Skeletal muscle satellite cell (primary cell): ENCODE results near the gene IL17REL.

Source experiments
- H3K27me3 ChIP-seq: 2 replicates; pipeline ENCODE4 v1.7.0; 2013; ENCODE audit warnings: low read length; ENCODE audit not compliant: control insufficient read depth, insufficient read depth
- H3K36me3 ChIP-seq: 2 replicates; pipeline ENCODE4 v1.7.0; 2013; ENCODE audit warnings: mild to moderate bottlenecking, control low read depth, low read length; ENCODE audit not compliant: insufficient read depth
- H3K4me1 ChIP-seq: 2 replicates; pipeline ENCODE4 v1.7.0; 2013; ENCODE audit warnings: low read length; ENCODE audit not compliant: control insufficient read depth, insufficient read depth
- H3K4me2 ChIP-seq: 2 replicates; pipeline ENCODE4 v1.7.0; 2013; ENCODE audit warnings: mild to moderate bottlenecking, low read length
- H3K4me3 ChIP-seq: 2 replicates; pipeline ENCODE4 v1.7.0; 2013; ENCODE audit warnings: low read length
- H3K9ac ChIP-seq: 2 replicates; pipeline ENCODE4 v1.7.0; 2013; ENCODE audit warnings: mild to moderate bottlenecking, low read depth, low read length, moderate library complexity
- H3K9me3 ChIP-seq: replicated peaks from 2 replicates; pipeline ENCODE4 v1.7.0; 2013; ENCODE audit warnings: mild to moderate bottlenecking, control low read depth, low read length

The IL17REL gene

DNA sequence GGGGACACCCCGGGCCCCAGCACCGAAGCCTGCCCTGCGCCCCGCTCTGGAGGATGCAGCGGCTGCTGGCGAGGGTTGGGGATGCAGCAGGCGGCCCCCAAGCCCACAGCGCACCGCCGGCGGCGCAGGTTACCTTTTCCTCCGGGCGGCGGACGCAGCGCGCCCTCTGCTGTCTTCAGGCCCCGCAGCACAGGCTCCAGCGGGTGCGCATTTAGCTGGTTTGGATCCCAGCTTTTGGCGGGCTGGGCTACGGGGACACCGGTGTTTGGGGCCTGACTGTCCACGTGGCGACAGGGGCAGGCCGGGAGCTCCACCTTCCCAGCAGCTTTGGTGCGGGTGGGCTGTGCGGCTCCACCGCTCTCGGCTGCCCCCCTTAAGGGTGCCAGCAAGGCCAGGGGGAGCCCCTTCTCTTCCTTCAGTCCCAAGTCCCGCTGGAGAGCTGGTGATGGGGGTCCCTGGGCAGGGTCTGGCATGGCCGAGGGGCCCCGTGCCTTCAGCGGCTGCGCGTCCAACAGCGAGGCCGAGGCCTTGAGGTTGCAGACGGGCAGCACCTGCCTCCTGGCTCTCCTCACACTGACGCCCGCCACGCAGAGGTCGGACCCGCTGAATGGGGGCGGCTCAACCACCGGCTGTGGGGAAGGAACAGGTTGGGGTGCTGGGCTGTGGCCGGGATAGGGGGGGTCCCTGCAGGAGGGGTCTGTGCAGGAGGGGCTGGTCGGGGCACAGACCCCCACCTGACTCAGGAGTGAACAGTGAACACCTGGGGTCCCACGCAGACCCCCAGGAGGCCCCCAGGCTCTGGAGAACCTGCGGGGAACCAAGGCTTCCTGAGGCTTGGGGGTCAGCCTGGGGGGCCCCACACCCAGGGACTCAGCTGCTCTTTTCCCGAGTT lies 18.0 kb upstream of the IL17REL start:
- H3K4me2 ChIP-seq = peak overlapping the region; percentile 29
- no peak overlapping the region for H3K9ac ChIP-seq
- peaks cover 38% of the 10 kb centered on the region for H3K27me3 ChIP-seq
- peaks cover 7% of the 10 kb centered on the region for H3K4me1 ChIP-seq
- no peaks in the 10 kb centered on the region for H3K36me3 ChIP-seq
- no peak overlapping the region for H3K4me3 ChIP-seq
- H3K9me3 ChIP-seq = no peaks in the 10 kb centered on the region

DNA sequence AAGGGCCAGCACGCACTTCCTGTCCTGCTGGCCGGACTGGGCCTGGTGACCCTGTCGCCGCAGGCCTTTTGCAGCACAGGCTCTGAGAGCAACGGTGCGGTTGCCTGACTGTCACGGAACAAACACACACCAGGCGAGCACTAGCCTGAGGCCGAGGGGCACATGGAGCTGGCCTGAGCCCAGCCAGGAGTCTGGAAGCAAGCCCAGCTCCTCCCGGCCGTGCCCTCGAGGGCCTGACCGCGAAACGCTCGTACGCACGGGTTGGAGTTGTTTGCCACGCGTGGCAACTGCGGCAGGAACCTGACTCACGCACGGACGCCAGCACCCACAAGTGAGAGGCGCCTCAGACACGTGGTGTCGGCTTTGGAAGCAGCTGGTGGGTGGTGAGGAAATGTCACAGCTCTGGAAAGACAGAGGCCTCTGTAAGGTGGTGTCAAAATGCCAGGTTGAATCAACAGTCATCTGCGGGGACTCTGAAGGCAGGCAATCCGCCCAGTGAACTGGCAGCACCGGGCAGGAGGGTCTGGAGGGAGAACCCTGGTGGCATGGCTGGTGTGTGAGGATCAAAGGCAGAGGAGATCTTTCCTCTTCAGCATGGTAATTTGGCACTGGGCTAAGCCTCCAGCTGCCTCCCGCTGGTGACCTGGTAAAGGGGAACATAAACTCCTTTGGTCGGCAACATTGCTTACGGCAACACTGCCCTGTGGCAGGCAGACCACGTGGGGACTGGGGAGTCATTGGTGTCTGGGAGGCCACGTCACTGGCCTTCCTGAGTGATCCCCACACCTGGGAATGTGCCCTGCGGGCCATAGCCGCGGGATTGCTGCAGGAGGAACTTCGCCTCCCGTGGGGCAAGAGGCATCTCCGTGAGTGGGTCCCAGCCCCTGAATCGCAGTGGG lies 15.3 kb upstream of the IL17REL start:
- peaks cover 7% of the 10 kb centered on the region for H3K4me1 ChIP-seq
- H3K4me3 ChIP-seq = no peak overlapping the region
- no peaks in the 10 kb centered on the region for H3K36me3 ChIP-seq
- H3K9me3 ChIP-seq = no peaks in the 10 kb centered on the region
- H3K9ac ChIP-seq = no peak overlapping the region
- H3K27me3 ChIP-seq = peaks cover 22% of the 10 kb centered on the region
- no peak overlapping the region for H3K4me2 ChIP-seq

GRCh38 chr22:50025993-50026392 lies 13.4 kb upstream of the IL17REL start:
- H3K27me3 ChIP-seq = peaks cover 6% of the 10 kb centered on the region
- H3K4me3 ChIP-seq = no peak overlapping the region
- H3K9ac ChIP-seq = no peak overlapping the region
- no peak overlapping the region for H3K4me2 ChIP-seq
- peaks cover 7% of the 10 kb centered on the region for H3K4me1 ChIP-seq
- no peaks in the 10 kb centered on the region for H3K9me3 ChIP-seq
- H3K36me3 ChIP-seq = no peaks in the 10 kb centered on the region

DNA sequence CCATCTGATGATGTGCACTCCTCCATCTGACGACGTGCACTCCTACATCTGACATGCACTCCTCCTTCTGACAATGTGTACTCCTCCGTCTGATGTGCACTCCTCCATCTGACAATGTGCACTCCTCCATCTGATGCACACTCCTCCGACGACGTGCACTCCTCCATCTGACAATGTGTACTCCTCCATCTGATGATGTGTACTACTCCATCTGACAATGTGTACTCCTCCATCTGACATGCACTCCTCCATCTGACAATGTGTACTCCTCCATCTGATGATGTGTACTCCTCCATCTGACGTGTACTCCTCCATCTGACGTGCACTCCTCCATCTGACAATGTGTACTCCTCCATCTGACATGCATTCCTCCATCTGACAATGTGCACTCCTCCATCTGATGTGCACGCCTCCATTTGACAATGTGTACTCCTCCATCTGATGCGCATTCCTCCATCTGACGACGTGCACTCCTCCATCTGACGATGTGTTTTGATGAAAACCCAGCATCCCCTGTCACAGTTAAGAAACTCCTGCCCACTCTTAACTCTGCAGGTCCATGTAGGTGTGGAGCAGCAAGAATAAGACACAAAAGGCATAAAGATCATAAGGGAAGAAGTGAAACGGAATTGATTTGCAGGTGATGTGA lies 9.7 kb upstream of the IL17REL start:
- Histone ChIP-seq H3K4me2 (no peak overlapping the region), H3K27me3 (peaks cover 31% of the 10 kb centered on the region), H3K36me3 (no peaks in the 10 kb centered on the region), H3K9ac (no peak overlapping the region), H3K9me3 (no peaks in the 10 kb centered on the region), H3K4me3 (no peak overlapping the region), H3K4me1 (peaks cover under 1% of the 10 kb centered on the region)

- Histone ChIP-seq H3K4me2 (no peak overlapping the region), H3K27me3 (peaks cover 40% of the 10 kb centered on the region), H3K4me3 (no peak overlapping the region), H3K36me3 (no peaks in the 10 kb centered on the region), H3K4me1 (peaks cover 12% of the 10 kb centered on the region), H3K9ac (no peak overlapping the region), H3K9me3 (no peaks in the 10 kb centered on the region)
Observed at GRCh38 chr22:50020606-50021005, 8.0 kb upstream of the IL17REL start.

DNA sequence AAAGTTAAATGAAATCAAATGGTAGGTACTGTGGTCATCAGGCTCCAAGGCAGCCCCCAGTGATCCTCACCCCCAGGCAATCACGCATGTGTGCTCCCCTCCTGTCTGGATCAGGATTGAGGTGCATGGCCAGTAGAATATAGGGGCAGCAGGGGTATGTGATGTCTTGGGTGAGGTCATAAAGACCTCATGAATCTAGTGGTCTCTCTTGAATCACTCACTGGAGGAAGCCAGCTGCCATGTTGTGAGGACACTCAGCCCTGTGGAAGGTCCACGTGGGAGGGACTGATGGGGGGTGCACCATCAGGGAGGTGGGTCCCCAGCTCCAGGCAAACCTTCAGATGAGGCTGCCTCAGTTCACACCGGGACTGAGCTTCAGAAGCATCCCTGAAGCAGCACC lies 6.8 kb upstream of the IL17REL start:
- Histone ChIP-seq H3K36me3 (no peaks in the 10 kb centered on the region), H3K4me1 (peaks cover 17% of the 10 kb centered on the region), H3K4me3 (no peak overlapping the region), H3K4me2 (no peak overlapping the region), H3K9ac (no peak overlapping the region), H3K27me3 (peaks cover 46% of the 10 kb centered on the region), H3K9me3 (no peaks in the 10 kb centered on the region)

GRCh38 chr22:50018608-50019285 lies 6.2 kb upstream of the IL17REL start:
- Histone ChIP-seq H3K36me3 (no peaks in the 10 kb centered on the region), H3K4me1 (peaks cover 17% of the 10 kb centered on the region), H3K9ac (no peak overlapping the region), H3K9me3 (no peaks in the 10 kb centered on the region), H3K4me3 (no peak overlapping the region), H3K27me3 (peaks cover 52% of the 10 kb centered on the region), H3K4me2 (no peak overlapping the region)

DNA sequence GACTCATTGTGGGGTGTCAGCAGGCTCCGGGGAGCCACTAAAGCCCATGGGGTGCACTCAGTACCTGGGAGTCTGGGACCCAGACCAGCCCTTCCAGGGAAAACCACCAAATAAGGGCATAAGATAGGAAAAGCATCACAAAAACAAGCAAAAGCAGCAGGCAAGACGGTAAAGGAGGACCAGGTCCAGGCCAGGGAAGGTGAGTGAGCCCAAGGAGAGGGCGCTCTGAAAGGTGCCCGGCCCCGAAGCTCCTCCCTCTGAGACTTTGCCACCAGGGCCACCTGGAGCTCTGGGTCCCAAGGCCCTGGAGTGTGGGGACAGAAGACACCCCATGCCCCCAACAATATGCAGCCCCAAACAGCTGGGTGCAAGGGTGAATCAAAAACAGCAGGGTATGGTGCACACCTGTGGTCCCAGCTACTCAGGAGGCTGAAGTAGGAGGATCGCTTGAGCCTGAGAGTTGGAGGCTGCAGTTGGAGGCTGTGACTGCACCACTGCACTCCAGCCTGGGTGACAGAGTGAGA lies 5.2 kb upstream of the IL17REL start:
- Histone ChIP-seq H3K36me3 (no peaks in the 10 kb centered on the region), H3K9ac (no peak overlapping the region), H3K4me2 (no peak overlapping the region), H3K27me3 (peaks cover 62% of the 10 kb centered on the region), H3K4me3 (no peak overlapping the region), H3K9me3 (no peaks in the 10 kb centered on the region), H3K4me1 (peaks cover 17% of the 10 kb centered on the region)

- Histone ChIP-seq H3K36me3 (no peaks in the 10 kb centered on the region), H3K4me1 (peaks cover 17% of the 10 kb centered on the region), H3K27me3 (peaks cover 68% of the 10 kb centered on the region)
Observed at GRCh38 chr22:50016988-50017700, 4.6 kb upstream of the IL17REL start.

DNA sequence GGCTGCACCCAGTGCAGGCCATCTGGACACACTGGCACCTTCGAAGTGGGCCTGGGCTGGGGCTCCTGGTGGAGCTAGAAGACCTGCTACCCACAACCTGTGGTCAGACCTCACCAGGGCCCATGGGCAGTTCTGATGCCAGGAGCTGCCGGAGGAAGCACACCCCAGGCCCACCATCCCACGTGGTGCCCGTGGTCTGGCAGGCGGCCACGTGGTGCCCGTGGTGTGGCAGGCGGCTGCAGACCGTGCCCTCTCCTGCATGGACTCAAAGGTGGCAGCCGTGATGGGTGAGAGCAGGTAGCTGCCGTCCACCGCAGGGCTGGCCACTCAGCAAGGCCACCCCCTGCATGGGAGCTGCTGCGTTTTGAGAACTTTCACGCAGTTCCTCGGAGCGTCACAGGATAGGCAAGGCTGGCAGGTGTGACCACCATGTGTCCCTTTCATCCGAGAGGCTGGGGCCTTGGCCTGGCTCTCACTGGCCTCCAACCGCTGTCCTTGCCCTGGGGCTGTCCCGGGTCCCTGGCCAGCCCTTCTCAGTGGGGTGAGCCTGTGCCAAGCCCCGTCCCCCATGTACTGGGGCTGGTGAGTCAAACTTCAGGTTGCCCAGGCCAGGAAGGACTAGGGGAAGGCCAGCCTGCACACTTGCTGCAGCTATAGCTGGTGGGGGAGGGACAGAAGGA lies 3.9 kb upstream of the IL17REL start:
- Histone ChIP-seq H3K4me1 (peaks cover 17% of the 10 kb centered on the region), H3K4me2 (peak overlapping the region; percentile 47), H3K9me3 (no peaks in the 10 kb centered on the region), H3K36me3 (no peaks in the 10 kb centered on the region), H3K9ac (no peak overlapping the region), H3K4me3 (no peak overlapping the region), H3K27me3 (peaks cover 75% of the 10 kb centered on the region)

More at GRCh38 chr22:50016988-50017700, 4.6 kb upstream of the IL17REL start:
- Histone ChIP-seq H3K4me2 (peak overlapping the region; percentile 47), H3K4me3 (no peak overlapping the region), H3K9ac (no peak overlapping the region), H3K9me3 (no peaks in the 10 kb centered on the region)
